SH-SY5Y (cell line): ENCODE data around the gene GALNT9.

Experiments used
- GATA2 ChIP-seq: IDR thresholded peaks from 2 replicates; pipeline ENCODE4 v1.6.1; 2011; ENCODE audit warnings: mild to moderate bottlenecking, low read depth, low read length
- GATA3 ChIP-seq: IDR thresholded peaks from 2 replicates; pipeline ENCODE4 v1.6.1; 2011; ENCODE audit warnings: low read depth, mild to moderate bottlenecking, low read length, moderate library complexity

DNA sequence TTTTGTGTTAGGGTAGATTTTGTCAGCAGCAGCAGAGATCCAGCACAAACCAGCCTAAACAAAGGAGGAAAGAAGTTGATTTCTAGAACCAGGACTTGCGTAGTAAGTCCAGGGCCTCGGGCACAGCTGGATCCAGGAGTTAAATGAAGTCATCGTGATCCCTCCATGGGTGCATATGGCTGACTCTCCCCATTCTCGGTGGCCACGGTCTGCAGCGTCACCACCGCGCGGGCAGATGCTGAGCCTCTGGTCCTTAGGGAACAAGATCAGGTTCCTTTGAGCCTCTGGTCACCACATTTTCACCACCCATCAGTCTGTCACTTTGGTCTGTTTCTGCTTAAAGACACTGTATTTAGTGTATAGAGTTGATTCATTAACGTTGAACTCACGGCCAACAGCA lies 14.8 kb upstream of the GALNT9 start:
- TF ChIP-seq GATA2 (no peak), GATA3 (no peak)
